Prostate gland (tissue), 2 donors: Measurements from ENCODE around the gene GLYAT. TPM values are rescaled to one million over a fixed set of nuclear protein-coding genes. Genes with fewer than 3 reads are reported as not detected.

Source experiments
- DNase-seq: peaks from one replicate; pipeline ENCODE4 v3.0.0-alpha.2; 2019; ENCODE audit warnings: low spot score
- H3K27ac ChIP-seq, 2 donors: fragments of 200-600 bp; sonication (generic); 2 replicates each; pipeline ENCODE4 v1.5.1; 2017 to 2019
- H3K27me3 ChIP-seq: fragments of 200-600 bp; sonication (generic); replicated peaks from 2 replicates; pipeline ENCODE4 v1.5.1; 2019; ENCODE audit not compliant: insufficient read depth
- H3K36me3 ChIP-seq, 2 donors: fragments of 200-600 bp; sonication (generic); 1 replicate in 1 of 2; 2 replicates in 1 of 2; pipeline versions ENCODE4 v1.5.1 to v1.8.1; 2017 to 2019
- H3K4me1 ChIP-seq: fragments of 200-600 bp; sonication (generic); replicated peaks from 2 replicates; pipeline ENCODE4 v1.5.1; 2019
- H3K4me3 ChIP-seq, 2 donors: fragments of 200-600 bp; sonication (generic); 2 replicates each; pipeline ENCODE4 v1.5.1; 2017 to 2019
- H3K9me3 ChIP-seq: fragments of 200-600 bp; sonication (generic); 2 replicates; pipeline ENCODE4 v1.5.1; 2017
- CTCF ChIP-seq, 4 experiments: fragments of 200-600 bp in 2 of 4; fragments of 450-650 bp in 2 of 4; sonication (generic) in 2 of 4; IDR thresholded peaks; 1 replicate in 3 of 4; 2 replicates in 1 of 4; pipeline ENCODE4 v1.5.1; 2016 to 2019; ENCODE audit warnings: antibody characterized with exemption in 4 of 4, mild to moderate bottlenecking in 2 of 4, moderate library complexity in 2 of 4
- POLR2A ChIP-seq: fragments of 450-650 bp; IDR thresholded peaks from one replicate; pipeline ENCODE4 v1.6.1; 2016; ENCODE audit warnings: antibody characterized with exemption, mild to moderate bottlenecking
- POLR2AphosphoS5 ChIP-seq: sonication (generic); formaldehyde crosslinking; IDR thresholded peaks from one replicate; pipeline ENCODE4 v1.6.1; 2017; ENCODE audit warnings: antibody characterized with exemption
- WGBS: methylation state at CpG from one replicate; pipeline ENCODE4 v1.1.5; 2018; 5-methylcytosine and 5-hydroxymethylcytosine counted together
- intact Hi-C: fragments of 100-400 bp; cut with DNase I; formaldehyde crosslinking; loops from one replicate; pipeline ENCODE4 v1.14.2; 2022
- total RNA-seq, 2 donors: library from RNA; depleted of rRNA; stranded (reverse); fragments of >200 nt; gene quantifications; one replicate each; pipeline ENCODE4 v1.1.0, GENCODE V29; 2016

GLYAT gene
- total RNA-seq, 2 donors from 2014 or later: not detected

GRCh38 chr11:58676563-58677135 is 55.1 kb downstream of the GLYAT start:
- intact Hi-C loops: no loop called here
- no peak overlapping the region for H3K27ac ChIP-seq
- no peaks in the 10 kb centered on the region for H3K36me3 ChIP-seq
- TF ChIP-seq POLR2AphosphoS5 (no peak), CTCF (IDR thresholded peaks at IDR 0.05) (no peak), POLR2A (no peak)
- no peak overlapping the region for H3K4me3 ChIP-seq
- WGBS: 88% methylated on average over 1 of the region's 1 CpG
- peaks cover 5% of the 10 kb centered on the region for H3K27me3 ChIP-seq
- no peaks in the 10 kb centered on the region for H3K9me3 ChIP-seq
- H3K4me1 ChIP-seq: no peaks in the 10 kb centered on the region
- DNase-seq: no peak

GRCh38 chr11:58675334-58676155 is 56.2 kb downstream of the GLYAT start:
- TF ChIP-seq POLR2A (no peak), POLR2AphosphoS5 (peak; percentile 7), CTCF (IDR thresholded peaks at IDR 0.05) (peak; percentile 54 to 80 (median 73))
- H3K27me3 ChIP-seq: peaks cover 3% of the 10 kb centered on the region
- intact Hi-C loops: no loop called here
- H3K4me1 ChIP-seq: no peaks in the 10 kb centered on the region
- peak; percentile 62 for DNase-seq
- no peak overlapping the region for H3K27ac ChIP-seq
- no peaks in the 10 kb centered on the region for H3K36me3 ChIP-seq
- WGBS: 40% methylated on average over 13 of the region's 13 CpGs
- no peaks in the 10 kb centered on the region for H3K9me3 ChIP-seq
- no peak overlapping the region for H3K4me3 ChIP-seq

GRCh38 chr11:58674609-58675008 is 57.1 kb downstream of the GLYAT start:
- no peaks in the 10 kb centered on the region for H3K36me3 ChIP-seq
- intact Hi-C loops: no loop called here
- no peaks in the 10 kb centered on the region for H3K9me3 ChIP-seq
- H3K27ac ChIP-seq: no peak overlapping the region
- 76% methylated on average over 12 of the region's 12 CpGs for WGBS
- no peaks in the 10 kb centered on the region for H3K4me1 ChIP-seq
- no peak overlapping the region for H3K4me3 ChIP-seq
- DNase-seq: no peak
- no peaks in the 10 kb centered on the region for H3K27me3 ChIP-seq
- TF ChIP-seq POLR2AphosphoS5 (no peak), POLR2A (no peak), CTCF (IDR thresholded peaks at IDR 0.05) (no peak)

- H3K4me3 ChIP-seq: no peak overlapping the region
- H3K4me1 ChIP-seq: no peaks in the 10 kb centered on the region
- 70% methylated on average over 6 of the region's 6 CpGs for WGBS
- DNase-seq: no peak
- TF ChIP-seq POLR2AphosphoS5 (no peak), CTCF (IDR thresholded peaks at IDR 0.05) (no peak), POLR2A (no peak)
- no peaks in the 10 kb centered on the region for H3K27me3 ChIP-seq
- no peaks in the 10 kb centered on the region for H3K36me3 ChIP-seq
- no peak overlapping the region for H3K27ac ChIP-seq
- intact Hi-C loops: no loop called here
- no peaks in the 10 kb centered on the region for H3K9me3 ChIP-seq
These were observed 59.6 kb downstream of the GLYAT start for GRCh38 chr11:58671983-58672633.
